NCI-H2029 treated with DMSO at 0.1 percent for 48 hours (cell line): Measurements from ENCODE around the gene FCER1G.

Experiments
- DNase-seq: peaks from one replicate; lab custom pipeline; 2025; lab: John Stamatoyannopoulos, UW

FCER1G gene

DNA sequence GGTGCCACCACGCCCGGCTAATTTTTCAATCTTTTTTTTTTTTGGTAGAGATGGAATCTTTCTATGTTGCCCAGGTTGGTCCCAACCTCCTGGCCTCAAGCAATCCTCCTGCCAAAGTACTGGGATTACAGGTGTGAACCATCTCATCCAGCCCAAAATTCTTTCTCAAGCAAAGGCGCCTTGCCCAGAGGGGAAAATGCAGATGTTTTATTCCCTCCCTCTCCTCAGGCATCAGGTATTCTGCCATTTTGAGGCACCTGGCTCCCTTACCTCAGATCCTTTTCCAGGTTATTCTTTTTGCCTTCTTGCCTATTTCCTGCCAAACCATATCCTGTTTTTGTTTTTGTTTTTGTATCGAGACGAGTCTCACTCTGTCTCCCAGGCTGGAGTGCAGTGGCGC lies 26.7 kb upstream of the FCER1G start:
- DNase-seq: no peak

DNA sequence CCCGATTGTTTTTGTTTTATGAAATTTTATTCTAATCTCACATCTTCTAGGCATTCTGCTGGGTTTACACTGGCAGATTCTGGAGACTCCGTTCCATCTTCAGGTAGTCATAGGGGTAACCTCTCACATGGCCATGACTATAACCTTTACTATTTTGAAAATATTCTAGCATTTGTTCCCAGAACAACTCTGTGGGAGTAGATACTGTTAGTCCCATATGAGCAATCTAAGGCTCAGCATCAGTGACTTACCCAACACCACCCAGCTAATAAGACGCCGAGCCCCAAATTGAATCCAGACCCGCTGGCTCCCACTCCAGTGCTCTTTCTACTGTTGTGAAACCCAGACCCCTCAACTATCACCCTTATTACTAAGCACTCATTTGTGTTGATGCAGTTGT lies 26.1 kb upstream of the FCER1G start:
- no peak for DNase-seq

DNA sequence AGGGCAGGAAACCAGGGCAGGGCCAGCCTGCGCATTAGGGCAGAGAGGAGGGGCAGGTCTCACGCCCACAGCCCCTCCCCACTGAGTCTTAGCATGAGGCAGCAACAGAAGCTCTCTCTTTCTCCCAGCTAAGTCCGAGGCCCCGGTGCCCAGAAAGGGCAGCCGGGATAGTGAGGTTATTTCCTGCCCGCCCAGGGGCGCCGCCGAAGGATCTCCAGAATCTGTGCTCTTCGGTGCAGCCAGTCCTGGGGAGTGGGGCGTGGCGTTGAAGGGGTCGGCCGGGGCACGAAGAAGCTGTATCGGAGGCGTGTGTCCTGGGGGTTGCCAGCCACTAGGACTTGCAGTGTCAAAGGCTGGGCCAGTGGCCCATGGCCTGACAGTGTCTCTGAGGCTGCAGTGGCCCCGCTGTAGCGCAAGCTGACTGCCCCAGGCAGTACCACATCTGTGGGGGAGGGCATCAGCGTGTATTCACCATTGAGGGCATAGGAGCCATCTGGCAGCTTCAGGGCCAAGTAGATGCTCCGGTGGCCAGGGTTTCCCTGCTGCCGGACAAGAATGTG lies 24.1 kb upstream of the FCER1G start:
- DNase-seq: no peak

DNA sequence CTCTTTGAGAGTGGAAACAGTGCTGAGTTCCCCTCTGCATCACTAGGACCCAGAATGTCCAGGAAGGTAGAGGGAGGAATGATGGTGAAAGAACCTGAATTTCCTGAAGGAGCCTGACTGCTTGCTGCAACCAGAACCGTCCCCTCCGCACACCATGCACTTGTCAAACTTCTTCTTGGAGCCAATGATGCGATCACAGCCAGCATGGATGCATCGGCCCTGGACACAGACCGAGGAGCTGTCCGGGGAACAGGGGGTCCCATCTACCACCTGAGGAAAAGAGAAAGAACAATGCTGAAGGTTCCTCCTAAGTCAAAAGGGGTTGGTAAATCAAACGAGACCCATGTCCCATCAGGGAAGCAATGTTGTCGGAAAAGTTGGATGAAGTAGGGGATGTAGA lies 23.1 kb upstream of the FCER1G start:
- DNase-seq: no peak

DNA sequence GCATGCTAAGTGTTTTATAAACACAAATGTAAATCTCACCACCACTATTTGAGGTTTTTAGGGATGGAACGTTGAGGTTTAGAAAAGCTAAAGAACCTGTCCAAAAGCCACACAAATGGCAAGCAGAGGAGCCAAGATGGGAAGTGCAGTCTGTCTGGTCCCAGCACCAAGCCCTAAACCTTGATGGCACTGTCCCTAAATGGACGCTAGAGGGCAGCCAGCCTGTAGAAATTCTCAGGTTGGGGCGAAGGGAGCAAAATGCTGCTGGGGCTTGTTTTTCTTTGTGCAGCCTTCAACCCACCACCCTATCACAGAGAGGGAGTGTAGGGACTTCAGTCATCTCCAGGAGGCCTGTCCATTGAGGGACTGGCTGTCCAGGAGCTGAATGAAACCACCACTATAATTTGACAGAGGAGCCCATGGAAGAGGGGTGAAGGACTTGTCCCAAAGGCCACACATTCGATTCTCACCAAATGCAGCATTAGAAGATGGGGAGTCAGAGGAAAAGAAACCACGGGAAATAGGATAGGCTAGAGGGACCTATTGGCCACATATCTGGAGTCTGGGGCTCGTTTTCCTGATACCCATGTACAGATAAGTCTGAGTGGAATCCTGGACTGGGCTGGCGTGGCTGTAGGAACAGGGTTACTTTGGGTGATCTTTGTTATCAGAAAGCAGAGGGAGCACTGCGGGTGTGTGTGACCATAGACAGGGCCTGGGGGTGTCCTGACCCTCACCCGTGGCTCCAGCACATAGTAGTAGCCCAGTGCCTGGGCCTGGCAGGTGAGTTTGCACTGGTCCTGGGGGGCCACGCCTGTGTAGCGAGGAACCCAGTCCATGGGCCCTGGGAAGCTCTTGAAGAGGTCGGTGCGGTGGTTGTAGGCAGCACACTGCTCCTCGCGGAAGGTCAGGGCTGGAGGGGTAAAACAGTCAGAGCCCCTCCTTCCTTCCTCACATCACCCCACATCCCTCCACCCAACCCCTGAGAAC lies 22.3 kb upstream of the FCER1G start:
- DNase-seq: peak; percentile 50

DNA sequence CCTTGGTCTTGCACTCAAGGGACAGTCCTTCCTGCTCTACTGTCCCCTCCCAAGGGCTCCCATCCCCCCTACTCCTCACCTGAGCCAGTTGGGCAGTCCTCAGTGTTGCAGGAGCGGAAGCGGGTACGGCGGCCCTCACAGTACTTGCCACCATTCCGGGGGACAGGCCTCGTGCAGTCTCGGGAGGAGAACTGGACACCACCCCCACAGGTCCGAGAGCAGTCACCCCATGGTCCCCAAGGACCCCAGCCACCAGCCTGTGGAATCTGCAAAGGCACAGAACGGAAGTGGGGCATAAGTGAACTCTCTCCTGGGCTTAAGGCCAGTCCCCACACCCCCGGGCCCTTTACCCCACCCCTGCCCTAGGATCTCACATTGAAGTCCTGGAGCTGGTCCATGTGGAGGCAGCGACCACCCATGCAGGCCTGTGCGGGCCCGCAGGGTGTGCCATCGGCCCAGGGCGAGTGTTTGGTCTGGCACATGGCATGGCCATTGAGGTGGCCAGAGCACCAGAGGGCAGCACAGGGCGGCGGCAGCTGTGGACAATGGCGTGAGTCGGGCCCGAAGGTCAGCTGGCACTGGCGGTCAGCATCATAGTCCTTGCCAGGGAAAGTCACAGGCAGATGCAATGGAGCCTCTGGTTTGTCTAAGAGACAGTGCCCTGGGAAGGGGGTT lies 21.4 kb upstream of the FCER1G start:
- DNase-seq: no peak

DNA sequence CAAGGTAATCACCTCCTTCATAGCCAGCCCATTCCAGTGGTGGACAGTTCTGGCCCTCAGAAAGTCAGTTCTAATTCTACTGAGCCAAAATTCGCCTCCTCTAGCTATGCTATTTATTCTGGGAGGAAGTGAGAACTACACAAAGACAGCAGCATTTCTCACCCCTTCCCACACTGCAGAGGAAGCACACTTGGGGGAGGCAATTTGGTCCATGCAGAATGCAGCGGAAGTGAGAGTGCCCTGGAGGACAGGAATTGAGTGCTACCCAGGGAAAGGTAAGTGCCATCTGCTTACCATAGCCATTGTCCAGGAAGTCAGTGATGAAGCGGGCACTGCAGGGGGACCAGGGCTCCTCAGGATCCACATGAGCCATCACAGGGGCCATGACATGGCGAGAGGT lies 19.9 kb upstream of the FCER1G start:
- no peak for DNase-seq

DNA sequence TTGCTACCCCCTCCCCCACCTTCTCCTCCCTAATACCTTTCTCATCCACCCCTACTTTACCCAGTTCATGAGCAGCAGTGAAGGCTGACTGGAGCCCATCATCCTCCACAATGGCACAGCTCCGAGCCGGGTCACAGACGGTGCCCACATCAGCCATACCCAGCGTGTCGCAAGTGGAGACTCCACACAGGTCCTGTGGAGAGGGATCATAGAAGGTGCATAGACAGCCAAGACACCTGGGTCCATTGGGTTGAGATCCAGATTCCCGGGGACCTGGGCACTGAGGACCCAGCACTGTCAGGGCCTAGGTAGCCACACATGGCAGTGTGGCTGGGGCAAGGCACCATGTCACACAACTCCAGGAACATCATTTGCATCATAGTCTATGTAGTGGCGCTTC lies 19.0 kb upstream of the FCER1G start:
- no peak for DNase-seq

DNA sequence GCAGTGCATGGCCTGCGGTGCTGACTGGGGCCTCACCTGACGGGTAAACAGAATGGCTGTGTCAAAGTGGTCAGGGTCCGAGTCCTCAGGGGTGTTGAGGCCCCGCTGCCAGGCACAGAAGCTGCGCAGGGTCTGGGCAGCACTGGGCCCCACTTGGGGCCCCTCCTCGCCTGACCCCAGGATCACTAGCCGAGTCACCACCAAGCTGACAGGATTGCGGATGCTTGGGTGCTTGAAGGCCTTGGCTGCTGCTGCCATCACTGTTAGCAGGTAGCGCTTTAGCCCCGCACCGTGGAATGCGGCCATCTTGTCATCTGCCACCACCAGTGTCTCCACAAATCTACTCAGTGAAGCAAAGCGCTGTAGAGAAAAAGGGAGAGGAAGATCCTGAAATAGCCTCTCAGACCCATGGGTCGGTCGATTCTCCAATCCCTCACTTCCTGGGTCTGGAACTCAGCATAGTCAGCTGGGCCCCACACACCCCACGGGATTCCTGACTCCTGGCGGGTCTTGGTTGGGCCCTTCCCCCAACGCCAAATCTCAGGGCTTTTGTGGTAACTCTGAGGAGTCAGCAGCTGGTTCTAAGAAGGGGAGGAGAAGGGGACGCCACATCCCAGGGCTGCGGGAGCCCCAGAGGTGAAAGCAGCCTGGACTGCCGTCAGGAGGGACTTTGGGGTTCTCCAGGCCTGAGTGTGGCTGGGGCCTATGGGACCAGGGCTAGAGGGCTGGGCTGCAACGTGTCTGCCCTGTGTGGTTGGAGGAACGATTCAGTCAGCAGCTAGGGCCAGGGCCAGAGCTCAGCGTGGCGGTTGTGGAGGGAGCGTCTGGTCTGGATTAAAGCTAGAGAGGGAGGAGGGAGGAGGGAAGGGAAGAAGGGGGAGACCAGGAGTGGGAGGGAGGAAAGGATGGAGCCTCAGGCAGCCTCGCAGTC lies 18.3 kb upstream of the FCER1G start:
- no peak for DNase-seq

DNA sequence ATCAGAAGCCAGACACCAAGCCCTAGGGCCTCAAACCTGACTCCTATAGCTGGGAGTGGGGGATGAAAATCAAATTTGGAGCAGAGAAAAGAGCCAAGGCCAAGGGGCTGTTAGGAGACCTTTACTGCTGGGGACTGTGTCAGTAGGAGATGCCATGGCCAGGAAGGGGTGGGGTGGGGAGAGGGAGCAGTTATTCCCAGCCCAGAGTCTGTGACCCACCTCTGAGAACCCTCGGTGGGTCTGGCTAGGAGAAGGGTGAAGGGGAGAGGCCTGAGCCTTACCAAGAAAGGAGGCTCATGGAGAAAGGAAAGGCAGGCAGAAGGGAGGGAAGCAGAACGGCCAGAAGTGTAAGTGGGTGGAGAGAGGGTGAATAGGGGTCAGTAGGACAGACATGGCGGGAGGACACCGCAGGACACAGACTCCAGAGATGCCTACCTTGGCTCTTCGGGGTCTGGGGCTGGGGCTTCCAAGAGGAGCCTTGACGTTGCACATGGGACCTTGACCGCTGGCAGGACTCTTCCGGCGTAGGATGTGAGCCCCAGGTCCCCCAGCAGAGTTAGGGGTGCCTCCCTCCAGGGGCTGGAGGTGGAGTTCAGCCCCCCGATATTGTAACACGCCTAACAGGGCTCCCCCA lies 17.4 kb upstream of the FCER1G start:
- no peak for DNase-seq

DNA sequence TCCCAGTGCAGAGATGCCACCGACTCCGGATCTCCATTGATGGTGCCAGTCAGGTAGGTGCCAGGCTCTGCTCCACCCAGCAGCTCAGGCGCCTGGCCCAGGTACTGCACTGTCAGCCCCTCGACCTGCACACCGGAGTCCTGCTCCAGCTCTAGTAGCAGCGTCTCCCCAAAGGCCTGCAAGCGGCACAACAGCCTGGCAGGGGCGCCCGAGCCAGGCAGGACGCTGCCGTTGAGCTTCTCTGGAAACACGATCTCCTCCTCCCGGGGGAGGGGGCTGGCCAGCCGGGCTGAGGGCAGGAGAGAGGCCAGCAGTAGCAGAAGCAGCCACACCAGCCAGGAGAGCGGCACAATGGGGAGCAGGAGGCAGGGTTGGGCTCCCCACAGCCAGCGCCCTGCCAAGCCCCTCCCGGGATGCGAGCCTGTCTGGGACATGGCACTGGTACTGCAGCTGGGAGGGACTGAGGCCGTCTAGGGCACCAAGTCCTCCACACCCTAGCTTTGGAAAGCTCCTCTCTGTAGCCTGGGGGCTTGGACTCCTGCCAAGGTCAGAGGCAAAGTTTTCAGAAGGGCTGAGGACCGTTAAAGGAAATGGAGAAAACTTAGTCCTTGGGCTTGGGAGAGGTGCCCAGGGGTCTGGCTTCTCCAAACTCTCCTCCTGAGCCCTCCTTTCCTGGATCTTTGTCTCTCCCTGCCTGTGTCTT lies 16.8 kb upstream of the FCER1G start:
- no peak for DNase-seq

DNA sequence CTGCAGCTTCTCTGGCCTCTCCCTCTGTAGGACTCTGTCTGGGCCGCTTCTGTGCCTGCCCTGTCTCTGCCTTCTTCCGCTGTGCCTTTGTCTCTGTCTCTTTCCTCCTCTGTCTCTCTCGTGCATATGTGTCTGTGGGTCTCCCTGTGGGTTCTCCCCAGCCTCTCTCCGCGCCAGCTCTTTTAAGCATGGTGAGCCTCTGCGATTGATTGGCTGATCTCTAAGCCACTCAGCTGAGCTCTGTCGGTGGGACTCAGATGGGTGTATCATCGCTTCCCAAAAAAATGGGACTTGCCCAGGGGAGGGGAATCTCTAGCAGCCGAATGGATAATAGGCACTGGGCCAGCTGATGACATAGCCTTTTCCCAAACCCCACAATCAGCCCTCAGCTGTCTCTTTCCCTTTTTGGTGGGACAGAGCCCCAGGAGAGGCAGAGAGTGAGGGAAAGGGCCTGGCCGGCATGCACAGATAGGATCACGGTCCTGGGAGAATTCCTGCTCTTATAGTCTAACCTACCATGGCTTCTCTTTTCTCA lies 16.1 kb upstream of the FCER1G start, which contains the start of gene ADAMTS4:
TSS of gene ADAMTS4 (minus strand) at position 158 of the 535 bp plus-strand sequence. CDS start 427 bp downstream, outside the sequence.
- DNase-seq: no peak

DNA sequence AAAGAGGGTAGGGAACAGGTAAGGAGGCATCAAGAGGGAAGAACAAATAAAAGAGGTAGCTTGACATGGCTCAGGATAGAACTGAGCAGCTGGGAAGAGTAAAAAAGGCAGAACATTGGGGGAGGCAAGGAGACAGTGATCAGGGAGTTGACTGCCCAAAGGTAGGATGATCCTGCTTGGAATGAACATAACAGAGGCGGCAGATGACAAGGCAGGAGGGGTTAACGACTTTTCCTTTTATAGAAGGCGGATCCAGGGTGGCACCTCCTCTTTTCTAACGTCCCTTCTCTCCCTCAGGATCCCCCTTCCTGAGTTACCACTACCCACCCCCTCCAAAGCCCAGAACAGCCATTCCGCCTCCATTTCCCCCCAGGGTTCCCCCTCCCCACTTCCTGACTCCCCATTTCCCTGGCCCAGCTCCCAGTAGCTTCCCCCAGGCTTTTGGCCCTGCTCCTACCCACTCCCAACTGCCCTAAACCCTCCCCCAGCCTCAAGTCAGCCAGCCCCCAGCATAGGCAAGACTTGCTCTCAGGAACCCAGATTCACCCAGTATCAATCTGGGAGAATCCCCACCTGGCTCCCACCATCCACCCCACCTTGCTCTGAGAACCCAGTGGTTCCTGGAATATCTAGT lies 15.5 kb upstream of the FCER1G start:
- DNase-seq: no peak

DNA sequence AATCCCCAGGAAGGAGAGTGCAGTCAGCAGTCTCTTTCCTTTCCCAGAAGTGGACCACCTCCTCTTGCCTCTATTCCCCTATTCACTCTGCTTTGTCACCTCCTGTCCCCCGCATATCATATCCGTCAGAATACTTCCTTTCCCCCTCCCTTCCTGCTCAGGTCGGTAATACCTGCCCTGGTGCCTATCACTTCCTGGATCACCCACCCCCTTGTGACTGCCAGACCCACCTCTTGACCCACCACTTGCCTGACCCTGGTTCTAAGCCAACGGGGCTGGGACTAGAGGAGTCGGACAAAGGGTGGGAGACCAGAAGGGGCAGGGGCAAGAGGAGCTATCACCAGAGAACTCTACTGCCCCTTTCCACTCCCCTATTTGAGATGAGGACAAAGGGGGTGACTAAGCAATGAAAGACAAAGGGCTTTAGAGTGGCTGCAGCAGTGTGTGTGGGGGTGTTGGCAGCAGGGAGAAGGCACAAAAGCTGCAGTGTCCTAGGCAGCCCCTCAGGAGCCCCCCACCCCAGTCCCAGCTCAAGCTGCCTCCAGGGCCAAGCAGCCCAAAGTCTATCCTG lies 14.6 kb upstream of the FCER1G start:
- no peak for DNase-seq

DNA sequence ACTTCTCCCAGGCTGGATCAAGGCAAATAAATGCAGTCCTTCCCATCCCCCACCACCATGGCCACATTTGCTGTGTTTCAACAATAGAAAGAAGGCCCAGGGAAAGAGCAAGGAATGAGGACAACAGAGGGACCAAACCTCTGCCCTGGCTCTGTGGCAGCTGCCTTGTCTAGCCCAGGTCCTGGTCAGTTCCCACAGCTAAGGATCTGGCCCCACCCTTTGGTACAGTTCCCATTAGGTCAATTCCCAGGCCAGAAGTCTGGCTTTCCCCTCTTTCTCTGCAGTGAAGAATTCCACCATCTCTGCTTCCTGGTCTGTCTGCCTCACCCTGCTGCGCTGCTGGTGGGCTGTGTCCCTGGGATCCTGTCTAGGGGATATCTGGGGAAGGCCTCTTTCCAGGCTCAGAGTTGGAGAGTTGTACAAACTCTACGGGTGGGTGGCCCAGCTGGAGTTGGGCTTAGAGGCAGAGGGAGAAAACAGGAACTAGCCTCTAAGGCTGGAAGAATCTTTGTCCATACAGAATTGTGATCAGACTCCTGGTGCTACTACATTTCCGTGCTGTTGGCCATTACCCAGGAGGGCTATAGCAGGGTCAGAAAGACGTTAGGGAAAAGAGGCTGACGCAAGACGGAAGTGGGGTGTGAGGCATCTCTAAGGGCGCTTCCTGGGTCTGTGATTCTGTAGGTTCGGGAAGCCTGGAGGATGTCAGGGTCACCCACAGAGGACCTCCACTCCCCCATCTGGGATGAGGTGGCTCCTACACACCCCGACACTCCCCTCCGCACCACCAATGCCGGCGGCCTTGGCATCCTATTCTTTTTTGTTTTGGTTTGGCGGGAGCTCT lies 13.9 kb upstream of the FCER1G start:
- DNase-seq: no peak

DNA sequence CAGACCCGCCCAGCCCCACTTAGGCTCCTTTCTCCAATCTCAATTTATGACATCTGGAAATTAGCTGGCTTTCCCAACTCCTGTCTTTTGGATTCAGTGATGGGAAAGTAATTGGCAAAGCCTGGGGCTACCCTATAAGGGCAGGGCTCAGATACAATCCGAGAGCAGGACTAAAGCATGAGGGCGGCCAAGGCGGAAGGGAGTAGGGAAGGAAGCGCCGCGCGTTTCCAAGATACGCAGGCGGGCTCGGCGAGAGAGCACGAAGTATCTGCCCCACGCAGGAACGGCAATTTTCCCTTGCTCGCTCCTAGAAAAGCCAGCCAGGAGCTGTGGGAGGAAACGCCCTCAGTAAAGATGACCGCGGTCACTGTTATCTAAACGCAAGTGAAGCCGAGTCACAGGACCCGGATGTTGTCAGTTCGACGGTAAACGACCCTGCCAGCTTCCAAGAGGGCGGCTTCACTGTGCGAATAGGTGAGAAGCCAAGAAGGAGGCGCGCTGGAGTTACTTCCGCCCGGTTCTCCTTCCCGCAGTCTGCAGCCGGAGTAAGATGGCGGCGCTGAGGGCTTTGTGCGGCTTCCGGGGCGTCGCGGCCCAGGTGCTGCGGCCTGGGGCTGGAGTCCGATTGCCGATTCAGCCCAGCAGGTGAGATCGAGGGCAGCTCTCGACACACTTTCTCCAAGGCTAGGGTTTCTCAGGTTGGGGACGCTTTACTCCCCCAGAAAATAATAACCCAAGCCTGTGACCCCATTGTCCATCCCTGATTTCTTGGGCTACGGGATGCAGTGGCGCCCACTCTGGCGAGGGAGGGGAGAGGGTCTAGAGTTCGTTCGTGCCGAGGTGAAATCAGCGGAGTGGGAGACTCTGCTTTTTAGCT lies 13.0 kb upstream of the FCER1G start, which contains the start of gene NDUFS2:
TSS of gene NDUFS2 (plus strand) at position 532 of the 877 bp plus-strand sequence. CDS start at position 551, 19 bp downstream.
- DNase-seq: peak; percentile 92

DNA sequence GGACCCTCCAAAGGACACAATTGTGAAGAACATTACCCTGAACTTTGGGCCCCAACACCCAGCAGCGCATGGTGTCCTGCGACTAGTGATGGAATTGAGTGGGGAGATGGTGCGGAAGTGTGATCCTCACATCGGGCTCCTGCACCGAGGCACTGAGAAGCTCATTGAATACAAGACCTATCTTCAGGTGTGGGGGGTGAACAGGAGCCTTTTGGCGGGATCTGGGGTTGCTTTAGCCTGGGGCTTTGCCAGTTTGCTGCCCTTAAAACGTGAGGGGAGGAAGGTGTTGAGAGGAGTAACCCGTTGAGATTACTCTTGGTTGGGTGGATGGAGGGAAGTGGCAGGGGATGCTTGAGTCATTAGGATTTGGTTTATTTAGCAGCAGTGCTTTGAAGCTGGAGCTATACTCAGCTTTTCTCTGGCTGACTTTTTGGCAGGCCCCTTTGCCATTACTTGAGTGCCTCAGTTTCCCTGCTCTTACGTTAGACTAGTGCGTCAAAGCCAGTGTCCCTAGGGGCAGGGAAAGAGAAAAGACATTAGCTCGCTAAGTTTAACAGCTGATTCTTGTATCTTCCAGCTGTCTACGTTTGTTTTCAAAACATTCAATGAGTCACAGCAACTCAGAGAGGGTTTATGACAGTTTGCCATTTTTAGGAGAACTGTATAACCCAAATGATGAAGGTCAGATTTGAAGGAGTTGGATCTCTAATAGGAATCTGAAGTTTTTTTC lies 8.5 kb upstream of the FCER1G start:
- DNase-seq: no peak
